ENCODE results near the gene TBC1D8. TPM values are rescaled to one million over a fixed set of nuclear protein-coding genes. Genes with fewer than 3 reads are reported as not detected.
A peak's percentile ranks its signal among the peaks of the same experiment; 100 is the strongest.

The TBC1D8 gene
- total and polyA plus RNA-seq, 2 of the 13 experiments (the other 11 are each of a cell fraction or from before 2014, with no cell fraction given) = 45.1 to 95.4 TPM

DNA sequence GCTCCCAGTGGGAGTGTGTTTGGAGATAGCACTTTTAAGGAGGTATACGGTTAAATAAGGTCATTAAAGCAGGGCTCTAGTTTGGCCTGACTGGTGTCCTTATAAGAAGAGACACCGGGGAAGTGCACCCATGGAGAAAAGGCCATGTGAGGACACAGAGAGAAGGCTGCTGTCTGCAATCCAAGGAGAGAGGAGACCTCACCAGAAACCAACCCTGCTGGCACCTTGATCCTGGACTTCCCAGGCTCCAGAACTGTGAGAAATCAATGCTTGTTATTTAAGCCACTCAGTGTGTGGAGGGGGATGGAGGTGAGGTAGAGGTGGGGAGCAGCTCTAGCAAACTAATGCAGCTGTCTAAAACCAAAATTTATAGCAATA, 87.1 kb downstream of the TBC1D8 start (continued):
- TF ChIP-seq, protein P1, sequence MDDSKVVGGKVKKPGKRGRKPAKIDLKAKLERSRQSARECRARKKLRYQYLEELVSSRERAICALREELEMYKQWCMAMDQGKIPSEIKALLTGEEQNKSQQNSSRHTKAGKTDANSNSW (CRISPR knock-in tag; IDR thresholded peaks at IDR 0.05; ENCODE audit: borderline replicate concordance) = no peak
- TF ChIP-seq KLF15 (CRISPR knock-in tag; IDR thresholded peaks at IDR 0.05; ENCODE audit: borderline replicate concordance) (no peak), LCORL (IDR thresholded peaks at IDR 0.05) (no peak), LCORL (CRISPR knock-in tag; IDR thresholded peaks at IDR 0.05) (0 out of 2 replicates have a peak, but pooled peaks have one; percentile 13), ZFP62 (CRISPR knock-in tag; IDR thresholded peaks at IDR 0.05) (no peak), NCOA5 (CRISPR knock-in tag; IDR thresholded peaks at IDR 0.05) (no peak), FOXC1 (CRISPR knock-in tag; IDR thresholded peaks at IDR 0.05; ENCODE audit: borderline replicate concordance) (no peak), SNAPC2 (CRISPR knock-in tag; IDR thresholded peaks at IDR 0.05) (no peak), ZNF253 (CRISPR knock-in tag; IDR thresholded peaks at IDR 0.05; ENCODE audit: borderline replicate concordance) (0 out of 2 replicates have a peak, but pooled peaks have one; percentile 36)
- TF ChIP-seq, protein P2, sequence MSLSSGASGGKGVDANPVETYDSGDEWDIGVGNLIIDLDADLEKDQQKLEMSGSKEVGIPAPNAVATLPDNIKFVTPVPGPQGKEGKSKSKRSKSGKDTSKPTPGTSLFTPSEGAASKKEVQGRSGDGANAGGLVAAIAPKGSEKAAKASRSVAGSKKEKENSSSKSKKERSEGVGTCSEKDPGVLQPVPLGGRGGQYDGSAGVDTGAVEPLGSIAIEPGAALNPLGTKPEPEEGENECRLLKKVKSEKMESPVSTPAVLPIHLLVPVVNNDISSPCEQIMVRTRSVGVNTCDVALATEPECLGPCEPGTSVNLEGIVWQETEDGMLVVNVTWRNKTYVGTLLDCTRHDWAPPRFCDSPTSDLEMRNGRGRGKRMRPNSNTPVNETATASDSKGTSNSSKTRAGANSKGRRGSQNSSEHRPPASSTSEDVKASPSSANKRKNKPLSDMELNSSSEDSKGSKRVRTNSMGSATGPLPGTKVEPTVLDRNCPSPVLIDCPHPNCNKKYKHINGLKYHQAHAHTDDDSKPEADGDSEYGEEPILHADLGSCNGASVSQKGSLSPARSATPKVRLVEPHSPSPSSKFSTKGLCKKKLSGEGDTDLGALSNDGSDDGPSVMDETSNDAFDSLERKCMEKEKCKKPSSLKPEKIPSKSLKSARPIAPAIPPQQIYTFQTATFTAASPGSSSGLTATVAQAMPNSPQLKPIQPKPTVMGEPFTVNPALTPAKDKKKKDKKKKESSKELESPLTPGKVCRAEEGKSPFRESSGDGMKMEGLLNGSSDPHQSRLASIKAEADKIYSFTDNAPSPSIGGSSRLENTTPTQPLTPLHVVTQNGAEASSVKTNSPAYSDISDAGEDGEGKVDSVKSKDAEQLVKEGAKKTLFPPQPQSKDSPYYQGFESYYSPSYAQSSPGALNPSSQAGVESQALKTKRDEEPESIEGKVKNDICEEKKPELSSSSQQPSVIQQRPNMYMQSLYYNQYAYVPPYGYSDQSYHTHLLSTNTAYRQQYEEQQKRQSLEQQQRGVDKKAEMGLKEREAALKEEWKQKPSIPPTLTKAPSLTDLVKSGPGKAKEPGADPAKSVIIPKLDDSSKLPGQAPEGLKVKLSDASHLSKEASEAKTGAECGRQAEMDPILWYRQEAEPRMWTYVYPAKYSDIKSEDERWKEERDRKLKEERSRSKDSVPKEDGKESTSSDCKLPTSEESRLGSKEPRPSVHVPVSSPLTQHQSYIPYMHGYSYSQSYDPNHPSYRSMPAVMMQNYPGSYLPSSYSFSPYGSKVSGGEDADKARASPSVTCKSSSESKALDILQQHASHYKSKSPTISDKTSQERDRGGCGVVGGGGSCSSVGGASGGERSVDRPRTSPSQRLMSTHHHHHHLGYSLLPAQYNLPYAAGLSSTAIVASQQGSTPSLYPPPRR (CRISPR knock-in tag; IDR thresholded peaks at IDR 0.05; ENCODE audit: borderline replicate concordance) = no peak
- TF ChIP-seq, protein P3, sequence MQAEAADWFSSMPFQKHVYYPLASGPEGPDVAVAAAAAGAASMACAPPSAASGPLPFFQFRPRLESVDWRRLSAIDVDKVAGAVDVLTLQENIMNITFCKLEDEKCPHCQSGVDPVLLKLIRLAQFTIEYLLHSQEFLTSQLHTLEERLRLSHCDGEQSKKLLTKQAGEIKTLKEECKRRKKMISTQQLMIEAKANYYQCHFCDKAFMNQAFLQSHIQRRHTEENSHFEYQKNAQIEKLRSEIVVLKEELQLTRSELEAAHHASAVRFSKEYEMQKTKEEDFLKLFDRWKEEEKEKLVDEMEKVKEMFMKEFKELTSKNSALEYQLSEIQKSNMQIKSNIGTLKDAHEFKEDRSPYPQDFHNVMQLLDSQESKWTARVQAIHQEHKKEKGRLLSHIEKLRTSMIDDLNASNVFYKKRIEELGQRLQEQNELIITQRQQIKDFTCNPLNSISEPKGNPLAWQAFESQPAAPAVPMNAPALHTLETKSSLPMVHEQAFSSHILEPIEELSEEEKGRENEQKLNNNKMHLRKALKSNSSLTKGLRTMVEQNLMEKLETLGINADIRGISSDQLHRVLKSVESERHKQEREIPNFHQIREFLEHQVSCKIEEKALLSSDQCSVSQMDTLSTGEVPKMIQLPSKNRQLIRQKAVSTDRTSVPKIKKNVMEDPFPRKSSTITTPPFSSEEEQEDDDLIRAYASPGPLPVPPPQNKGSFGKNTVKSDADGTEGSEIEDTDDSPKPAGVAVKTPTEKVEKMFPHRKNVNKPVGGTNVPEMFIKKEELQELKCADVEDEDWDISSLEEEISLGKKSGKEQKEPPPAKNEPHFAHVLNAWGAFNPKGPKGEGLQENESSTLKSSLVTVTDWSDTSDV (CRISPR knock-in tag; IDR thresholded peaks at IDR 0.05) = no peak
- TF ChIP-seq, protein P4, sequence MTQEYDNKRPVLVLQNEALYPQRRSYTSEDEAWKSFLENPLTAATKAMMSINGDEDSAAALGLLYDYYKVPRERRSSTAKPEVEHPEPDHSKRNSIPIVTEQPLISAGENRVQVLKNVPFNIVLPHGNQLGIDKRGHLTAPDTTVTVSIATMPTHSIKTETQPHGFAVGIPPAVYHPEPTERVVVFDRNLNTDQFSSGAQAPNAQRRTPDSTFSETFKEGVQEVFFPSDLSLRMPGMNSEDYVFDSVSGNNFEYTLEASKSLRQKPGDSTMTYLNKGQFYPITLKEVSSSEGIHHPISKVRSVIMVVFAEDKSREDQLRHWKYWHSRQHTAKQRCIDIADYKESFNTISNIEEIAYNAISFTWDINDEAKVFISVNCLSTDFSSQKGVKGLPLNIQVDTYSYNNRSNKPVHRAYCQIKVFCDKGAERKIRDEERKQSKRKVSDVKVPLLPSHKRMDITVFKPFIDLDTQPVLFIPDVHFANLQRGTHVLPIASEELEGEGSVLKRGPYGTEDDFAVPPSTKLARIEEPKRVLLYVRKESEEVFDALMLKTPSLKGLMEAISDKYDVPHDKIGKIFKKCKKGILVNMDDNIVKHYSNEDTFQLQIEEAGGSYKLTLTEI (CRISPR knock-in tag; conservative IDR thresholded peaks at IDR 0.05) = no peak
- TF ChIP-seq, protein P5, sequence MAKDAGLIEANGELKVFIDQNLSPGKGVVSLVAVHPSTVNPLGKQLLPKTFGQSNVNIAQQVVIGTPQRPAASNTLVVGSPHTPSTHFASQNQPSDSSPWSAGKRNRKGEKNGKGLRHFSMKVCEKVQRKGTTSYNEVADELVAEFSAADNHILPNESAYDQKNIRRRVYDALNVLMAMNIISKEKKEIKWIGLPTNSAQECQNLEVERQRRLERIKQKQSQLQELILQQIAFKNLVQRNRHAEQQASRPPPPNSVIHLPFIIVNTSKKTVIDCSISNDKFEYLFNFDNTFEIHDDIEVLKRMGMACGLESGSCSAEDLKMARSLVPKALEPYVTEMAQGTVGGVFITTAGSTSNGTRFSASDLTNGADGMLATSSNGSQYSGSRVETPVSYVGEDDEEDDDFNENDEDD (CRISPR knock-in tag; IDR thresholded peaks at IDR 0.05; ENCODE audit: borderline replicate concordance) = no peak
- TF ChIP-seq, protein P6, sequence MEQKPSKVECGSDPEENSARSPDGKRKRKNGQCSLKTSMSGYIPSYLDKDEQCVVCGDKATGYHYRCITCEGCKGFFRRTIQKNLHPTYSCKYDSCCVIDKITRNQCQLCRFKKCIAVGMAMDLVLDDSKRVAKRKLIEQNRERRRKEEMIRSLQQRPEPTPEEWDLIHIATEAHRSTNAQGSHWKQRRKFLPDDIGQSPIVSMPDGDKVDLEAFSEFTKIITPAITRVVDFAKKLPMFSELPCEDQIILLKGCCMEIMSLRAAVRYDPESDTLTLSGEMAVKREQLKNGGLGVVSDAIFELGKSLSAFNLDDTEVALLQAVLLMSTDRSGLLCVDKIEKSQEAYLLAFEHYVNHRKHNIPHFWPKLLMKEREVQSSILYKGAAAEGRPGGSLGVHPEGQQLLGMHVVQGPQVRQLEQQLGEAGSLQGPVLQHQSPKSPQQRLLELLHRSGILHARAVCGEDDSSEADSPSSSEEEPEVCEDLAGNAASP (CRISPR knock-in tag; IDR thresholded peaks at IDR 0.05; ENCODE audit: borderline replicate concordance) = peak; percentile 83; the same call in 1 of the 2 replicates

Measured in HepG2 (cell line).